GM12892 (cell line): ENCODE results near the gene C1D.
A peak's percentile ranks its signal among the peaks of the same experiment; 100 is the strongest.
"Not testable (repeated sequence)": the region's sequence is repeated elsewhere in the genome, so short reads cannot be mapped to it uniquely, and the experiment has no call there.

Experiments
- DNase-seq: peaks from one replicate; pipeline ENCODE4 v3.0.0; 2011; ENCODE audit not compliant: insufficient read length
- FAIRE-seq: peaks from 2 replicates; lab custom pipeline; 2011; peaks lifted over from hg19 to GRCh38; lab: Jason Lieb, UNC
- POLR2A ChIP-seq: IDR thresholded peaks from 2 replicates; pipeline ENCODE4 v1.6.1; 2011; ENCODE audit warnings: low read depth, low read length, control low read depth
- POLR2AphosphoS5 ChIP-seq: IDR thresholded peaks from 2 replicates; pipeline ENCODE4 v1.6.1; 2011; ENCODE audit warnings: low read depth, low read length, control low read depth
- TAF1 ChIP-seq: IDR thresholded peaks from 2 replicates; pipeline ENCODE4 v1.6.1; 2011; ENCODE audit warnings: low read depth, mild to moderate bottlenecking, control low read depth, low read length, borderline replicate concordance

C1D gene

DNA sequence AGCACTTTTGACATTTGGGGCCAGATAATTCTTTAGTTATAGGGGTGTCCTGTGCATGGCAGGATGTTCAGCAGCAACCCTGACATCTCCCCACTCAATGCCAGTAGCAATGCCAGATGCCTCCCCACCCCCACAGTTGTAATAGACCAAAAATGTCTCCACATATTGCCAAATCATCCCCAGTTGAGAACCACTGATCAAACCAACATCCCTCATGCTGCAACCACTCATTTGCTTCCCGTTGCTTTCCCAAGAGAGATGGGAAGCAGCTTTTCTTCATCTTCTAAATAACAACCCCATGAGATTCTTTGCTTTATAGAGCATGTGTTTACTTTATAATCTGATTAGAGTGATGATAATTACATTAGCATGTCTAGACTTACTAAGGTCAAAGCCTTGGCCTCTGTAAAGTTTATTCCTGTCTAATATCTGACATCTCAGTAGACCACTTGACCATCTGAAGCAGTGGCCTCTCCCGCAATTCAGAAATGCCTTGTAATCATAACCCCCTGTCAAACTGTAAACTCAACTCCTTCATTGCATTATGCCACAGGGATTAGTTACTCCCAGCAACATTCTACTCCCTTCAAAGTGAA, 28.7 kb upstream of the C1D start:
- TF ChIP-seq TAF1 (no peak), POLR2A (no peak), POLR2AphosphoS5 (no peak)
- no peak for FAIRE-seq
- DNase-seq: no peak

DNA sequence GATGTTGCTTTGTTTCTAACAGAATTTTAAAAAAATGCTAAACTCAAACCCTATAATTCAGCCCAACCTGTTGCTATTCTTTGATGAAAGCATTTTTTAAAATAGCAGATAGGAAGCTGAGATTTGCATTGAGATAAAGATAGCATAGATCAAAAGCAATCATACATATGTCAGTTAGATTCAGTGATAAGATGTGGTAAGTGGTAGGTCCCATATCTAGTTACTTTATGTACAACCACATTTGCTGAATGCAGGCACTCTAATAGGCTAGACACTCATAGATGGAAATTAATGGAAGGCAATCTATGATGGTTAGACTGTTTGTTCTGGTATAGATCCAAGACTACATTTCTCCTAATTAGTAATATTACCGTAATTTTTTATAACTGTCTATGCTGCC, 27.2 kb upstream of the C1D start:
- DNase-seq: no peak
- no peak for FAIRE-seq
- TF ChIP-seq POLR2A: no peak
- TF ChIP-seq TAF1: no peak
- no peak for TF ChIP-seq POLR2AphosphoS5

DNA sequence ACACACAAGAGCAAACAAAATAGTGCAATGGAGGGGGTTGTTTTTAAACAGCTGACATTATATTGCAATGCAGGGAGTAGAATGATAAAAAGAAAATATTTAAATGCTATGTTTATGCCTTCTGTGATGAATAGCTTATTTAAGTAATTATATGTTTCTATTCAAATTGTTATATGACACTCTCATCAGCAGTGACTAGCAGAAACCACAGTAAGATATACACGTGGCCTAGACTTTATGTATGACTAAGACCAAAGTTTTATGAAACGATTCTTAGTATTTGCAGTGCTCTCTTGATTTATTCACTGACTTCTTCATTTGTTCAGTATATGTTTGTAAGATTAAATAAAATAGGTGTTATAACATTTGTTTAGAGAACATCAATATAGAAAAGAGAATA, 26.1 kb upstream of the C1D start:
- no peak for FAIRE-seq
- no peak for TF ChIP-seq POLR2AphosphoS5
- TF ChIP-seq TAF1: no peak
- no peak for TF ChIP-seq POLR2A
- no peak for DNase-seq

- FAIRE-seq: peak; percentile 66
- no peak for TF ChIP-seq TAF1
- no peak for TF ChIP-seq POLR2A
- no peak for TF ChIP-seq POLR2AphosphoS5
Measured at GRCh38 chr2:68086166-68086565, 23.4 kb upstream of the C1D start.

DNA sequence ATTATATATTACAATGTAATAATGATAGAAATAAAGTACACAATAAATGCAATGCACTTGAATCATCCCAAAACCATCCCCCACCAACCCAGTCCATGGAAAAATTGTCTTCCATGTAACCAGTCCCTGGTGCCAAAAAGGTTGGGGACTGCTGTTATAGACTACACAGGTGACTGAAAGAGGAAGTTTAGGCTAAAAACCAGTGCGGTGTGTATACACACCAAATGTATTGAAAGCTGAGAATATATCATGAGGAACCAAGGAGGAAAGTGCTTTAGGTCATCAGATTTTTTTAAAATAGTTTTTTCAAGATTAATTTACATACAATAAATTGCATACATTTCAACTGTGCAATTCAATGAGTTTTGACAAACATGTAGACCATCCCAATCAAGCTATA, 20.5 kb upstream of the C1D start:
- FAIRE-seq (no peak), DNase-seq (no peak)
- TF ChIP-seq TAF1: no peak
- no peak for TF ChIP-seq POLR2A
- TF ChIP-seq POLR2AphosphoS5: no peak

More at GRCh38 chr2:68086166-68086565, 23.4 kb upstream of the C1D start:
- no peak for DNase-seq

- FAIRE-seq (no peak), DNase-seq (no peak)
- TF ChIP-seq POLR2A (no peak), POLR2AphosphoS5 (no peak), TAF1 (no peak)
Measured at GRCh38 chr2:68074050-68074449, 11.2 kb upstream of the C1D start.

- not testable (repeated sequence) for DNase-seq, FAIRE-seq
Measured at GRCh38 chr2:68063797-68064646, 1.2 kb upstream of the C1D start.

GRCh38 chr2:68060652-68061051, 2.2 kb downstream of the C1D start:
- no peak for FAIRE-seq
- TF ChIP-seq POLR2AphosphoS5 (no peak), POLR2A (no peak), TAF1 (no peak)

GRCh38 chr2:68059784-68060525, 2.8 kb downstream of the C1D start:
- FAIRE-seq: no peak
- DNase-seq: no peak
- no peak for TF ChIP-seq POLR2A
- TF ChIP-seq POLR2AphosphoS5: no peak
- no peak for TF ChIP-seq TAF1

More at GRCh38 chr2:68060652-68061051, 2.2 kb downstream of the C1D start:
- no peak for DNase-seq

- no peak for DNase-seq
- peak; percentile 5 for FAIRE-seq
- TF ChIP-seq POLR2AphosphoS5 (no peak), POLR2A (no peak), TAF1 (no peak)
Measured at GRCh38 chr2:68057658-68058396, 5.0 kb downstream of the C1D start.
